ENCODE results near the gene PARL. TPM values are rescaled to one million over a fixed set of nuclear protein-coding genes. Genes with fewer than 3 reads are reported as not detected.
A peak's percentile ranks its signal among the peaks of the same experiment; 100 is the strongest.

Gene PARL
- 46.7 and 51.2 TPM in 2 replicates for total RNA-seq
- 41.9 TPM for total RNA-seq (2013)
- 23.5 and 32.6 TPM in 2 replicates for polyA plus RNA-seq
- 13.2 and 14.7 TPM in 2 replicates for polyA minus RNA-seq

GRCh38 chr3:183884427-183885296, at the start of gene PARL:
Gene PARL, minus strand, starts transcription at chr3:183884880. Its CDS starts 34 bp downstream, at chr3:183884846.
- H3K27me3 ChIP-seq (replicated peaks in 1 of 4; ENCODE audit: control extremely low read depth in 1 of 4, control insufficient read depth in 3 of 4, insufficient read depth in 4 of 4, low read length in 3 of 4): peaks cover 0 to 6% (median 0%) of the 10 kb centered on the region in 4 experiments
- intact Hi-C loops (cut with micrococcal nuclease): loop anchor here (1.0 to 2.0 kb wide), 7 partner anchors 11 to 415 kb away; partner anchors contain the start of genes ABCC5, EIF2B5, MAP6D1 and PSMD2
- POLR2A ChIA-PET: interaction anchor here (0.5 to 0.9 kb wide), 3 partner anchors 250 to 589 kb away, joined by 3 to 4 read pairs (median 3); partner anchors contain the start of gene EIF2B5
- peaks cover 0 to 4% of the 10 kb centered on the region in 2 experiments for H3K36me3 ChIP-seq (replicated peaks in 1 of 2; ENCODE audit: control extremely low read depth in 1 of 2, control insufficient read depth in 1 of 2, extremely low read depth in 1 of 2, insufficient read depth in 2 of 2, low read length in 1 of 2)
- ATAC-seq (ENCODE audit: low read depth): peak; percentile 100
- H3K9ac ChIP-seq (ENCODE audit: low read length): peak within 1 kb of the TSS; percentile 90
- CTCF ChIA-PET: interaction anchor here (0.7 to 3.3 kb wide), 20 partner anchors 8 to 762 kb away, joined by 3 to 44 read pairs (median 3); partner anchors contain the start of genes ABCC5, ABCF3, AP2M1 and DVL3
- H3K79me2 ChIP-seq (ENCODE audit: control insufficient read depth, insufficient read depth, low read length): peaks cover 60% of the 10 kb centered on the region
- peaks cover 0 to 3% (median 0%) of the 10 kb centered on the region in 3 donors for H3K9me3 ChIP-seq (ENCODE audit: control extremely low read depth in 1 of 3, control insufficient read depth in 2 of 3, insufficient read depth in 1 of 3, low read length in 2 of 3)
- Mint-ChIP-seq H3K4me3 (peak within 1 kb of the TSS; percentile 92), H3K4me1 (peaks cover 36% of the 10 kb centered on the region), H3K27ac (peak within 1 kb of the TSS; percentile 94), H3K9me3 (ENCODE audit: insufficient read depth) (no peaks in the 10 kb centered on the region), H3K27me3 (peaks cover 3% of the 10 kb centered on the region)
- peak; percentile 95 for DNase-seq
- peak within 1 kb of the TSS; percentile 39 to 75 for H3K27ac ChIP-seq (ENCODE audit: low read length in 2 of 2)
- TF ChIP-seq CTCF (IDR thresholded peaks at IDR 0.05) (peak; percentile 90), EZH2 (IDR thresholded peaks at IDR 0.05; ENCODE audit: borderline replicate concordance, insufficient read depth, low read depth, low read length, poor library complexity, severe bottlenecking) (no peak)
- peak within 1 kb of the TSS; percentile 96 for H2AFZ ChIP-seq (ENCODE audit: insufficient read depth, low read depth, low read length, poor library complexity, severe bottlenecking)
- WGBS (ENCODE audit: insufficient coverage): 1% methylated on average over 59 of the region's 63 CpGs
- H4K20me1 ChIP-seq (ENCODE audit: control insufficient read depth, insufficient read depth, low read length, poor library complexity, severe bottlenecking): peaks cover 24% of the 10 kb centered on the region
- peaks cover 11 to 19% of the 10 kb centered on the region in 2 donors for H3K4me1 ChIP-seq (ENCODE audit: control insufficient read depth in 2 of 2, insufficient read depth in 2 of 2, low read length in 2 of 2)
- H3K4me3 ChIP-seq (ENCODE audit: control extremely low read depth in 1 of 5, extremely low read depth in 1 of 5, insufficient read depth in 1 of 5, low read depth in 2 of 5, low read length in 4 of 5): peak within 1 kb of the TSS; percentile 68 to 96 (median 84)
- H3K4me2 ChIP-seq (replicated peaks; ENCODE audit: low read depth, low read length, poor library complexity, severe bottlenecking): peak within 1 kb of the TSS; percentile 94
